ENCODE data around the gene TSPAN7.

TSPAN7 gene

GRCh38 chrX:38628587-38628986 lies 67.2 kb downstream of the TSPAN7 start:
- TF ChIP-seq CTCF (IDR thresholded peaks at IDR 0.05; ENCODE audit: low read length) (no peak), EZH2 (IDR thresholded peaks at IDR 0.05; ENCODE audit: borderline replicate concordance, low read length) (no peak)
- Histone ChIP-seq H3K27ac (ENCODE audit: low read depth, low read length, poor library complexity, severe bottlenecking) (no peak overlapping the region), H3K4me1 (ENCODE audit: insufficient read depth, low read length, severe bottlenecking) (no peaks in the 10 kb centered on the region), H3K27me3 (ENCODE audit: insufficient read depth, low read length) (no peaks in the 10 kb centered on the region), H3K36me3 (ENCODE audit: insufficient read depth, low read length) (no peaks in the 10 kb centered on the region), H3F3A (ENCODE audit: insufficient read depth, low read length) (no peaks in the 10 kb centered on the region), H3K9ac (ENCODE audit: low read length) (no peak overlapping the region), H3K9me2 (ENCODE audit: low read depth, low read length) (no peaks in the 10 kb centered on the region), H3K4me2 (ENCODE audit: low read length) (no peak overlapping the region), H3K9me3 (ENCODE audit: low read length) (no peaks in the 10 kb centered on the region), H2AFZ (ENCODE audit: low read length) (no peak overlapping the region), H4K20me1 (ENCODE audit: insufficient read depth, low read length) (no peaks in the 10 kb centered on the region), H3K4me3 (ENCODE audit: low read depth, low read length, poor library complexity, severe bottlenecking) (no peak overlapping the region), H3K79me2 (ENCODE audit: insufficient read depth, low read length) (no peaks in the 10 kb centered on the region)

- no peak overlapping the region for H2AFZ ChIP-seq (ENCODE audit: low read length)
- no peak overlapping the region for H3K27ac ChIP-seq (ENCODE audit: low read depth, low read length, poor library complexity, severe bottlenecking)
- no peaks in the 10 kb centered on the region for H3K27me3 ChIP-seq (ENCODE audit: insufficient read depth, low read length)
- TF ChIP-seq CTCF (IDR thresholded peaks at IDR 0.05; ENCODE audit: low read length) (no peak), EZH2 (IDR thresholded peaks at IDR 0.05; ENCODE audit: borderline replicate concordance, low read length) (no peak)
- no peaks in the 10 kb centered on the region for H4K20me1 ChIP-seq (ENCODE audit: insufficient read depth, low read length)
- H3K4me2 ChIP-seq (ENCODE audit: low read length) = no peak overlapping the region
- no peak overlapping the region for H3K4me3 ChIP-seq (ENCODE audit: low read depth, low read length, poor library complexity, severe bottlenecking)
- no peaks in the 10 kb centered on the region for H3K79me2 ChIP-seq (ENCODE audit: insufficient read depth, low read length)
- no peaks in the 10 kb centered on the region for H3K9me3 ChIP-seq (ENCODE audit: low read length)
- no peaks in the 10 kb centered on the region for H3K4me1 ChIP-seq (ENCODE audit: insufficient read depth, low read length, severe bottlenecking)
- H3K9ac ChIP-seq (ENCODE audit: low read length) = no peak overlapping the region
- no peaks in the 10 kb centered on the region for H3K9me2 ChIP-seq (ENCODE audit: low read depth, low read length)
- H3F3A ChIP-seq (ENCODE audit: insufficient read depth, low read length) = no peaks in the 10 kb centered on the region
- H3K36me3 ChIP-seq (ENCODE audit: insufficient read depth, low read length) = no peaks in the 10 kb centered on the region
Measured at GRCh38 chrX:38632516-38632915, 71.2 kb downstream of the TSPAN7 start.

- H3K9me2 ChIP-seq (ENCODE audit: low read depth, low read length) = no peaks in the 10 kb centered on the region
- no peak overlapping the region for H2AFZ ChIP-seq (ENCODE audit: low read length)
- H3K79me2 ChIP-seq (ENCODE audit: insufficient read depth, low read length) = no peaks in the 10 kb centered on the region
- H3K9me3 ChIP-seq (ENCODE audit: low read length) = no peaks in the 10 kb centered on the region
- TF ChIP-seq EZH2 (IDR thresholded peaks at IDR 0.05; ENCODE audit: borderline replicate concordance, low read length) (no peak), CTCF (IDR thresholded peaks at IDR 0.05; ENCODE audit: low read length) (no peak)
- no peak overlapping the region for H3K9ac ChIP-seq (ENCODE audit: low read length)
- no peaks in the 10 kb centered on the region for H3K4me1 ChIP-seq (ENCODE audit: insufficient read depth, low read length, severe bottlenecking)
- no peaks in the 10 kb centered on the region for H3K27me3 ChIP-seq (ENCODE audit: insufficient read depth, low read length)
- H3K4me3 ChIP-seq (ENCODE audit: low read depth, low read length, poor library complexity, severe bottlenecking) = no peak overlapping the region
- H4K20me1 ChIP-seq (ENCODE audit: insufficient read depth, low read length) = no peaks in the 10 kb centered on the region
- no peak overlapping the region for H3K27ac ChIP-seq (ENCODE audit: low read depth, low read length, poor library complexity, severe bottlenecking)
- H3F3A ChIP-seq (ENCODE audit: insufficient read depth, low read length) = no peaks in the 10 kb centered on the region
- no peaks in the 10 kb centered on the region for H3K36me3 ChIP-seq (ENCODE audit: insufficient read depth, low read length)
- no peak overlapping the region for H3K4me2 ChIP-seq (ENCODE audit: low read length)
Measured at GRCh38 chrX:38634665-38635064, 73.3 kb downstream of the TSPAN7 start.
